HEK293 (cell line): ENCODE measurements around the gene FAM193B.

Experiments
- CTCF ChIA-PET: fragments of 350-600 bp; formaldehyde crosslinking; extraction: SDS; loops from one replicate; lab custom pipeline; 2021; ENCODE audit warnings: antibody characterized with exemption; lab: Yijun Ruan, JAX
- POLR2A ChIA-PET: fragments of 300-600 bp; formaldehyde crosslinking; extraction: SDS; loops from one replicate; lab custom pipeline; 2020; ENCODE audit warnings: antibody characterized with exemption, inconsistent platforms; lab: Yijun Ruan, JAX
- H3K27ac ChIP-seq: fragments of 200-500 bp; sonication (Bioruptor generic); 2 replicates; pipeline ENCODE4 v1.5.1; 2014; ENCODE audit warnings: low read depth, low read length, control low read depth, inconsistent platforms; ENCODE audit errors: extremely low read depth
- H3K36me3 ChIP-seq, 2 experiments: fragments of 200-500 bp in 1 of 2; sonication (Bioruptor generic) in 1 of 2; 1 replicate in 1 of 2; 2 replicates in 1 of 2; pipeline ENCODE4 v1.5.1; 2014 to 2017; ENCODE audit warnings: inconsistent platforms in 2 of 2, low read length in 2 of 2; ENCODE audit not compliant: control insufficient read depth in 2 of 2, insufficient read depth in 1 of 2
- H3K4me1 ChIP-seq: fragments of 200-500 bp; sonication (Bioruptor generic); 2 replicates; pipeline ENCODE4 v1.5.1; 2014; ENCODE audit warnings: mild to moderate bottlenecking, low read length, inconsistent platforms; ENCODE audit not compliant: control insufficient read depth, insufficient read depth
- H3K4me3 ChIP-seq: 2 replicates; pipeline ENCODE4 v1.5.1; 2011; ENCODE audit warnings: low read depth, mild to moderate bottlenecking, control low read depth, low read length, moderate library complexity
- H3K9me3 ChIP-seq: fragments of 200-500 bp; sonication (Bioruptor generic); 2 replicates; pipeline ENCODE4 v1.5.1; 2014; ENCODE audit warnings: low read depth, low read length, inconsistent platforms; ENCODE audit not compliant: control insufficient read depth, insufficient read depth
- ELK4 ChIP-seq: IDR thresholded peaks from 2 replicates; pipeline ENCODE4 v1.6.1; 2011; ENCODE audit warnings: mild to moderate bottlenecking, low read depth, low read length, borderline replicate concordance
- KLF10 ChIP-seq: fragments of 450-650 bp; IDR thresholded peaks from 2 replicates; pipeline ENCODE4 v1.5.1; 2018; ENCODE audit warnings: missing biosample characterization, mild to moderate bottlenecking, missing genetic modification characterization
- KLF16 ChIP-seq: fragments of 450-650 bp; formaldehyde crosslinking; IDR thresholded peaks from 2 replicates; pipeline ENCODE4 v1.5.1; 2017; ENCODE audit warnings: missing biosample characterization, missing genetic modification characterization
- RBAK ChIP-seq: fragments of 450-650 bp; formaldehyde crosslinking; IDR thresholded peaks from 2 replicates; pipeline ENCODE4 v1.5.1; 2016; ENCODE audit warnings: missing biosample characterization, missing genetic modification characterization
- REPIN1 ChIP-seq: fragments of 450-650 bp; formaldehyde crosslinking; IDR thresholded peaks from 2 replicates; pipeline ENCODE4 v1.5.1; 2017; ENCODE audit warnings: missing biosample characterization, missing genetic modification characterization, low read depth
- SALL2 ChIP-seq: fragments of 450-650 bp; formaldehyde crosslinking; IDR thresholded peaks from 2 replicates; pipeline ENCODE4 v1.5.0; 2017; ENCODE audit warnings: missing biosample characterization, mild to moderate bottlenecking, missing genetic modification characterization, borderline replicate concordance
- YY1 ChIP-seq: fragments of 450-650 bp; formaldehyde crosslinking; IDR thresholded peaks from 2 replicates; pipeline ENCODE4 v1.5.1; 2018; ENCODE audit warnings: missing biosample characterization, missing genetic modification characterization
- ZBTB17 ChIP-seq: fragments of 450-650 bp; formaldehyde crosslinking; IDR thresholded peaks from 2 replicates; pipeline ENCODE4 v1.5.1; 2016; ENCODE audit warnings: missing biosample characterization, missing genetic modification characterization
- ZFP37 ChIP-seq: fragments of 450-650 bp; formaldehyde crosslinking; IDR thresholded peaks from 2 replicates; pipeline ENCODE4 v1.5.1; 2016; ENCODE audit warnings: missing biosample characterization, missing genetic modification characterization
- ZIC2 ChIP-seq: fragments of 450-650 bp; formaldehyde crosslinking; IDR thresholded peaks from 2 replicates; pipeline ENCODE4 v1.5.1; 2016; ENCODE audit warnings: missing biosample characterization, missing genetic modification characterization
- ZNF10 ChIP-seq: fragments of 450-650 bp; formaldehyde crosslinking; IDR thresholded peaks from 2 replicates; pipeline ENCODE4 v1.5.1; 2017; ENCODE audit warnings: missing biosample characterization, missing genetic modification characterization
- ZNF121 ChIP-seq: fragments of 450-650 bp; formaldehyde crosslinking; IDR thresholded peaks from 2 replicates; pipeline ENCODE4 v1.5.1; 2016; ENCODE audit warnings: missing biosample characterization, missing genetic modification characterization
- ZNF175 ChIP-seq: fragments of 450-650 bp; formaldehyde crosslinking; IDR thresholded peaks from 2 replicates; pipeline ENCODE4 v1.5.1; 2016; ENCODE audit warnings: missing biosample characterization, missing genetic modification characterization
- ZNF18 ChIP-seq: fragments of 450-650 bp; formaldehyde crosslinking; IDR thresholded peaks from 2 replicates; pipeline ENCODE4 v1.5.1; 2016; ENCODE audit warnings: missing biosample characterization, missing genetic modification characterization
- ZNF184 ChIP-seq: fragments of 450-650 bp; IDR thresholded peaks from 2 replicates; pipeline ENCODE4 v1.5.1; 2018; ENCODE audit warnings: missing biosample characterization, mild to moderate bottlenecking, missing genetic modification characterization
- ZNF239 ChIP-seq: fragments of 450-650 bp; formaldehyde crosslinking; IDR thresholded peaks from 2 replicates; pipeline ENCODE4 v1.5.1; 2016; ENCODE audit warnings: missing biosample characterization, missing genetic modification characterization
- ZNF280D ChIP-seq: fragments of 450-650 bp; formaldehyde crosslinking; IDR thresholded peaks from 2 replicates; pipeline ENCODE4 v1.5.1; 2016; ENCODE audit warnings: missing biosample characterization, missing genetic modification characterization
- ZNF324 ChIP-seq: fragments of 450-650 bp; formaldehyde crosslinking; IDR thresholded peaks from 2 replicates; pipeline ENCODE4 v1.5.1; 2016; ENCODE audit warnings: missing biosample characterization, missing genetic modification characterization
- ZNF391 ChIP-seq: fragments of 450-650 bp; formaldehyde crosslinking; IDR thresholded peaks from 2 replicates; pipeline ENCODE4 v1.5.1; 2016; ENCODE audit warnings: low read depth, missing biosample characterization, missing genetic modification characterization, borderline replicate concordance
- ZNF521 ChIP-seq: fragments of 450-650 bp; formaldehyde crosslinking; IDR thresholded peaks from 2 replicates; pipeline ENCODE4 v1.5.1; 2017; ENCODE audit warnings: missing biosample characterization, mild to moderate bottlenecking, missing genetic modification characterization
- ZNF530 ChIP-seq: fragments of 450-650 bp; formaldehyde crosslinking; IDR thresholded peaks from 2 replicates; pipeline ENCODE4 v1.5.1; 2016; ENCODE audit warnings: low read depth, missing biosample characterization, missing genetic modification characterization
- ZNF544 ChIP-seq: fragments of 450-650 bp; formaldehyde crosslinking; IDR thresholded peaks from 2 replicates; pipeline ENCODE4 v1.5.0; 2017; ENCODE audit warnings: missing biosample characterization, missing genetic modification characterization
- ZNF548 ChIP-seq: fragments of 450-650 bp; formaldehyde crosslinking; IDR thresholded peaks from 2 replicates; pipeline ENCODE4 v1.5.1; 2016; ENCODE audit warnings: missing biosample characterization, missing genetic modification characterization
- ZNF558 ChIP-seq: fragments of 450-650 bp; formaldehyde crosslinking; IDR thresholded peaks from 2 replicates; pipeline ENCODE4 v1.5.1; 2016; ENCODE audit warnings: missing biosample characterization, missing genetic modification characterization
- ZNF596 ChIP-seq: fragments of 450-650 bp; IDR thresholded peaks from 2 replicates; pipeline ENCODE4 v1.5.0; 2018; ENCODE audit warnings: missing biosample characterization, mild to moderate bottlenecking, missing genetic modification characterization, moderate library complexity
- ZNF626 ChIP-seq: fragments of 450-650 bp; sonication (Bioruptor Pico); formaldehyde crosslinking; IDR thresholded peaks from 2 replicates; pipeline ENCODE4 v1.5.1; 2018; ENCODE audit warnings: missing biosample characterization, missing genetic modification characterization, inconsistent platforms
- ZNF791 ChIP-seq: fragments of 450-650 bp; formaldehyde crosslinking; IDR thresholded peaks from 2 replicates; pipeline ENCODE4 v1.5.1; 2016; ENCODE audit warnings: missing biosample characterization, missing genetic modification characterization
- ZNF792 ChIP-seq: fragments of 450-650 bp; formaldehyde crosslinking; IDR thresholded peaks from 2 replicates; pipeline ENCODE4 v1.5.1; 2016; ENCODE audit warnings: missing biosample characterization, missing genetic modification characterization
- ZSCAN18 ChIP-seq: fragments of 450-650 bp; formaldehyde crosslinking; IDR thresholded peaks from 2 replicates; pipeline ENCODE4 v1.5.1; 2016; ENCODE audit warnings: missing biosample characterization, missing genetic modification characterization

Gene FAM193B

GRCh38 chr5:177594071-177594470, 39.7 kb upstream of the FAM193B start (continued):
- no peak for TF ChIP-seq ZNF10
- no peak for TF ChIP-seq SALL2
- no peak for TF ChIP-seq ZNF239
- no peak for TF ChIP-seq ZNF184 (tag by site-specific recombination)
- no peak for TF ChIP-seq ZNF596
- TF ChIP-seq, all 188 proteins: peak for 0

- Histone ChIP-seq H3K9me3 (no peaks in the 10 kb centered on the region), H3K27ac (no peak overlapping the region), H3K36me3 (peaks cover 3 to 37% of the 10 kb centered on the region in 2 experiments; a peak in 1 of 3 replicates)
- TF ChIP-seq ZFP37 (tag by site-specific recombination) (no peak), ZNF596 (no peak), ZNF544 (tag by site-specific recombination) (no peak), ZSCAN18 (tag by site-specific recombination) (no peak), ZNF791 (tag by site-specific recombination) (no peak), ZNF391 (tag by site-specific recombination) (no peak), KLF10 (no peak), ZBTB17 (no peak), YY1 (tag by site-specific recombination) (no peak), ZNF324 (tag by site-specific recombination) (no peak)
- TF ChIP-seq, all 188 proteins: peak for 0
- Histone ChIP-seq H3K4me1 (no peaks in the 10 kb centered on the region), H3K4me3 (no peak overlapping the region)
- CTCF ChIA-PET = interaction anchor here (0.7 to 1.4 kb wide), 2 partner anchors 14 to 48 kb away, joined by 3 to 7 read pairs; no protein-coding TSS in a partner anchor
- POLR2A ChIA-PET = interaction anchor here (0.7 kb wide), 1 partner anchor 146 kb away, joined by 5 read pairs; no protein-coding TSS in a partner anchor
These were observed 39.1 kb upstream of the FAM193B start for GRCh38 chr5:177593511-177593910.

- ChIA-PET CTCF (interaction anchor here (1.3 to 1.4 kb wide), 2 partner anchors 15 to 24 kb away, joined by 3 to 7 read pairs; no protein-coding TSS in a partner anchor), POLR2A (interaction anchor here (0.6 to 1.4 kb wide), 7 partner anchors 10 to 1294 kb away, joined by 3 to 5 read pairs (median 3); no protein-coding TSS in a partner anchor)
- H3K9me3 ChIP-seq = no peaks in the 10 kb centered on the region
- H3K27ac ChIP-seq = no peak overlapping the region
- H3K36me3 ChIP-seq = peaks cover 3 to 37% of the 10 kb centered on the region in 2 experiments; a peak in 1 of 3 replicates
- peak overlapping the region; percentile 98 for H3K4me3 ChIP-seq
- no peaks in the 10 kb centered on the region for H3K4me1 ChIP-seq
- TF ChIP-seq ELK4 = no peak
- no peak for TF ChIP-seq REPIN1 (tag by site-specific recombination)
- no peak for TF ChIP-seq ZNF792 (tag by site-specific recombination)
- TF ChIP-seq ZNF626 (tag by site-specific recombination) = no peak
- TF ChIP-seq ZNF558 (tag by site-specific recombination) = no peak
- TF ChIP-seq ZNF121 (tag by site-specific recombination) = no peak
- TF ChIP-seq ZNF521 = no peak
- no peak for TF ChIP-seq ZNF548 (tag by site-specific recombination)
- no peak for TF ChIP-seq ZNF791 (tag by site-specific recombination)
- no peak for TF ChIP-seq ZNF175 (tag by site-specific recombination)
- no peak for TF ChIP-seq ZNF530 (tag by site-specific recombination)
- no peak for TF ChIP-seq ZNF18 (tag by site-specific recombination)
- no peak for TF ChIP-seq ZNF280D
- no peak for TF ChIP-seq ZIC2 (tag by site-specific recombination)
- no peak for TF ChIP-seq SALL2
- no peak for TF ChIP-seq RBAK
- TF ChIP-seq KLF16 (tag by site-specific recombination) = no peak
These were observed 38.5 kb upstream of the FAM193B start for GRCh38 chr5:177592905-177593304.
